Thyroid gland (tissue), 4 donors: ENCODE results near the gene RTN1.

ENCODE experiments used
- POLR2A ChIP-seq, 2 donors: fragments of 450-650 bp; IDR thresholded peaks; one replicate each; pipeline ENCODE4 v1.6.1; 2017; ENCODE audit warnings: antibody characterized with exemption in 2 of 2, mild to moderate bottlenecking in 2 of 2, moderate library complexity in 1 of 2
- TF ChIP-seq, protein P1 (sequence below), 6 experiments: fragments of 200-600 bp in 3 of 6; fragments of 450-650 bp in 3 of 6; sonication (generic) in 3 of 6; IDR thresholded peaks; one replicate each; pipeline ENCODE4 v1.5.1; 2016 to 2019; ENCODE audit warnings: antibody characterized with exemption in 6 of 6, mild to moderate bottlenecking in 2 of 6, inconsistent platforms in 1 of 6, moderate library complexity in 1 of 6

DNA sequence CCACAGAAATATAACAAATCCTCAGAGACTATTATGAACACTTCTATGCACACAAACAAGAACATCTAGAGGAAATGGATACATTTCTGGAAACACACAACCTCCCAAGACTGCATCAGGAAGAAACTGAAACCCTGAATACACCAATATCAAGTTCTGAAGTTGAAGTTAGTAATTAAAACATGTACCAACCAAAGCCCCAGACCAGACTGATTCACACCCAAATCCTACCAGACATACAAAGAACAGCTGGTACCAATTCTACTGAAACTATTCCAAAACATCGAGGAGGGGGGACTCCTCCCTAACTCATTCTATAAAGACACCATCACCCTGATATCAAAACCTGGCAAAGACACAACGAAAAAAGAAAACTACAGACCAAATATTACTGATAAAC lies 179.3 kb downstream of the RTN1 start:
- TF ChIP-seq POLR2A (IDR thresholded peaks at IDR 0.05) = no peak
- TF ChIP-seq, protein P1, sequence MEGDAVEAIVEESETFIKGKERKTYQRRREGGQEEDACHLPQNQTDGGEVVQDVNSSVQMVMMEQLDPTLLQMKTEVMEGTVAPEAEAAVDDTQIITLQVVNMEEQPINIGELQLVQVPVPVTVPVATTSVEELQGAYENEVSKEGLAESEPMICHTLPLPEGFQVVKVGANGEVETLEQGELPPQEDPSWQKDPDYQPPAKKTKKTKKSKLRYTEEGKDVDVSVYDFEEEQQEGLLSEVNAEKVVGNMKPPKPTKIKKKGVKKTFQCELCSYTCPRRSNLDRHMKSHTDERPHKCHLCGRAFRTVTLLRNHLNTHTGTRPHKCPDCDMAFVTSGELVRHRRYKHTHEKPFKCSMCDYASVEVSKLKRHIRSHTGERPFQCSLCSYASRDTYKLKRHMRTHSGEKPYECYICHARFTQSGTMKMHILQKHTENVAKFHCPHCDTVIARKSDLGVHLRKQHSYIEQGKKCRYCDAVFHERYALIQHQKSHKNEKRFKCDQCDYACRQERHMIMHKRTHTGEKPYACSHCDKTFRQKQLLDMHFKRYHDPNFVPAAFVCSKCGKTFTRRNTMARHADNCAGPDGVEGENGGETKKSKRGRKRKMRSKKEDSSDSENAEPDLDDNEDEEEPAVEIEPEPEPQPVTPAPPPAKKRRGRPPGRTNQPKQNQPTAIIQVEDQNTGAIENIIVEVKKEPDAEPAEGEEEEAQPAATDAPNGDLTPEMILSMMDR (IDR thresholded peaks at IDR 0.05) = no peak
